GM18909 (cell line): Measurements from ENCODE around the gene PLK5.

Experiments
- ATAC-seq: cut with Tn5 transposase; IDR thresholded peaks from one replicate; pipeline ENCODE4 v1.9.1; 2021; ENCODE audit warnings: mild to moderate bottlenecking; ENCODE audit not compliant: unreplicated experiment, poor library complexity

The PLK5 gene

GRCh38 chr19:1574354-1575136, 50.7 kb downstream of the PLK5 start:
- ATAC-seq, result no peak

DNA sequence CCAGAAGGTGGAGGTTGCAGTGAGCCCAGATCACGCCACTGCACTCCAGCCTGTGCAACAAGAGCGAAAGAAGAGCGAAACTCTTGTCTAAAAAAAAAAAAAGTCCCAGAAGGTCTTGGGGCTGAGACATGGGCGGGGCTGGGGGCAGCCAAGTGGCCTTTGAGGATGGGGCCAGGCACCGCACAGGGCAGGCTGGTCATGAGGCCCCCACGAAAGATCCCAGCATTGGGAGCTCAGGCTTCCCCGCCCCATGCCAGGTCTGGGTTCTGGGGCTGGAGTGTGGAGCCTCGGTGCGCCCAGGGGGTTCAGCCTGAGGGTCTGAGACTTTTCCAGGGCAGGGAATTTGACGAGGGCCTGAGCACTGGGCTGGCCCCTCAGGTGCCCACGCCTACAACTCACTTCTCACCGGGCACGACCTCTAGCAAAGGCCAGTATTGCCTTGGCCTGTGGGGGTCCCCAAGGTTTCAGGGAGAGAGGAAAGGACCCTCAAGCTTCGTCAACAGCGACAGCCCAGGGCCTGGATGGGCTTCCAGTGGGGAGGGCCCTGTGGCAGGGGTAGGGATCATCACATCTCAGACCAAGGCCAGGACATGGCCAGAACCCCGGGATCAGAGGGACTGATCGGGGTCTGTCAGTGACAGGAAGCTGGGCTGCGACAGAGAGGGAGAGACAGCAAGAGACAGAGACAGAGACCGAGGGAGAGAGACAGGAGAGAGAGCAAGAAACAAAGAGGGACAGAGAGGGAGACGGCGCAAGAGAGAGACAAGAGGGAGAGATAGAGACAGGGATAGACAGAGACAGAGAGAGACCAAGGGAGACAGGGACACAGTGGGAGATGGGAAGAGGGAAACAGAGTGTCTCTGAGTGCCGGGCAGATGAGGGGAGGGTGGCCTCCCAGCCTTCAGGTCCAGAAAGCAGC, 51.7 kb downstream of the PLK5 start:
- no peak for ATAC-seq

DNA sequence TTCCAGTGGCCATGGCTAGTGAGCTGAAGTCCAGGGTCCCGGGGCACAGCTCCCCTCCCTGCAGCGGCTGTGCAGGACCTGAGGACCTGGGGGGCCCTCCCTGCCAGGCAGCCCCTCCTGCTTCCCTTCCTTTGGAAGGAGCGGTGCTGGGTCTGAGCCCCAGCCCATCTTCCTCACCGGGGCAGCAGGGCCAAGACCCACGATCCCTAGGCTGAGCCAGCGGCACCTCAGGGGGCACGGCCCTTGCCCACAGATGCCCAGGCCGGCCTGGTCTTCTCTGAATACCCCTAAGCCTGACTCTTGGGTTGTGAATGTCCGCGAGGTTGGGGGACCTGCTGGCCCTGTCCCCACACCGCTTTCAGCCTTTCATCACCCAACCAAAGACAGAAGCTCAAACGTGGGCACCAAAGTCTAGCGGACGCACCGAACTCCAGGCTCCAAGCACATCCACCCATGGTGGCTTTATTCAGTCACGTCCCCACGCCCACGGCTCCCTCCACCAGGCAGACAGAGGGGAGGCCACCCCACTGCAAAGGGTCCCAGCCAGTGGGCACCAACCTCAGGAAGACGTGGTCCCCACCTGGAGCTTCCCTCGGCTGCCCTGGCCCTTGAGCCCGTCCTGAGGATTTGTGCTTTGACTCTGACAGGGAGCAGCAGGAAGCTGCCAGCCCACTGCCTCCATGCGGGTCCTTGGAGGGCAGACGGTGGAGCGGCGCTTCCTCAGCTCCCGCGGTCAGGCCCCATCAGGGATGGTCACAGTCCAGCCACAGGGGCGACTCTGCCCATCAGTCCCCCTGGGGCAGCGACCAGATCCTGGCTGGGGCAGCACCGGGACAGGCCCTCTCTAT, 52.6 kb downstream of the PLK5 start:
- ATAC-seq, result no peak

GRCh38 chr19:1577090-1577928, 53.4 kb downstream of the PLK5 start:
- no peak for ATAC-seq

- no peak for ATAC-seq
Measured at GRCh38 chr19:1577929-1578618, 54.2 kb downstream of the PLK5 start.

GRCh38 chr19:1579222-1579621, 55.3 kb downstream of the PLK5 start:
- no peak for ATAC-seq

DNA sequence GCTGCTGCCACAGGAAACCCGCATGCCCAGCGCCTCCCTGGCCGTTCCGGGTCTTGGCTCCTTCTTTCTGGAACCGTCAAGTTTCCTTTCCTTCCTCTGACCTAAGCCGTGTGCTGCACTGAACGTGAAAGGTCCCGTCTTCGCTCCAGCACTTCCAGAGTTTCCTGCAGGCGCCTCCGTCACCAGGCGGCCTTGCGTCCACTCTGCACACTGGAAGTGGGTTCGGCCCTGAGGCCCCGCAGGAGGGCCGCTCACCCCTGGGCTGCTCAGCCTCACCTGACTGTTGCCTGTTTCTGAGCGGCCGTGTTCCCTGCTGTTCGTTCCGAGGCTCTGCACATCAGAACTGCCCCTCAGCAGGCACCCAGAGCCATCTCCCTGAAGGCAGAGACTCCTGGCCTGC, 56.5 kb downstream of the PLK5 start:
- ATAC-seq, result no peak

DNA sequence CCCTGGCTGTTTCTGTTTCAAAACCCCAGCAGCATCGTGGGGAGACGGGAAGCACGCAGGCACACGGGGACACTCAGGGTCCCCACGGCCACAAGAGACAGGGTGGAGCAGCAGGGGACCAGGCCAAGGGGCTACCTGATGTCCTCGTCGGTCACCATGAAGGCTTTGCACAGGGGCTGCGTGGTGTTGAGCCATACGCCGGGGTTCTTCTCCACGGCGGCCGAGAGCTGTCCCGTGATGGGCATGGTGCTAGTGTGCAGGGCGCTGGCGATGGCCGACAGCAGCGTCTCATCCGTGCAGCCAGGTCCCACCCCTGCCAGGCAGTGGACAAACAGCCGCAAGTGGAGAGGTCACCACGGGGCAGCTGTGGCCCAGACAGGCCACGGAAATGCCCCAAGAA, 57.1 kb downstream of the PLK5 start:
- ATAC-seq, result no peak

DNA sequence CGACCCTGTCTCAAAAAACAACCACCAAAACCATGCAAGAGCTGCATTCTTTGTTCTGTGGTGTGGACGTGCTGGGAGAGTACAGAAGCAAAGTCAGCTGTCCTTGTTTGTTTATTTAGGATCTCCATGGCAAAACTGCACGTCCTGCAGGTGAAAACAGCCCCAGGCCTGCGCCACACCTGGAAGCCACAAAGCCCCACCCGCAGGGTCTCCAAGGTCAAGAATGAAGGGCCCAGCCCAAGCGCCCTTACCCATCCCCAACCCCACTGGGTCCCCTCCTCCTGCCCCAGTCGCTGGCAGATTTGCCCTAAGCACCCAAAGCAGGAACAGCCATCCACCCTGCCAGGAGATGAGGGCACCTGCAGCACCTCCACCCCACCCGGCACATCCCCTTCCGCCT, 58.3 kb downstream of the PLK5 start:
- ATAC-seq, result no peak

GRCh38 chr19:1584500-1585242, 60.8 kb downstream of the PLK5 start:
- no peak for ATAC-seq

- ATAC-seq, result no peak
Measured at GRCh38 chr19:1585243-1585580, 61.3 kb downstream of the PLK5 start.
